GM23248 (cell line): ENCODE data around the gene PPFIA2.

Source experiments
- EZH2 ChIP-seq: fragments of 200-600 bp; sonication (generic); IDR thresholded peaks from 2 replicates; pipeline ENCODE4 v1.6.1; 2018; ENCODE audit warnings: antibody characterized with exemption, mild to moderate bottlenecking; ENCODE audit not compliant: insufficient read depth, poor library complexity, severe bottlenecking
- EZH2phosphoT487 ChIP-seq: fragments of 200-600 bp; sonication (generic); IDR thresholded peaks from 2 replicates; pipeline ENCODE4 v1.6.1; 2018; ENCODE audit warnings: antibody characterized with exemption, moderate library complexity, mild to moderate bottlenecking, low read depth; ENCODE audit not compliant: insufficient read depth

GRCh38 chr12:81597928-81598604 lies 161.1 kb downstream of the PPFIA2 start:
- no peak for TF ChIP-seq EZH2
- TF ChIP-seq EZH2phosphoT487: no peak
